Dendritic cell treated with granulocyte-macrophage colony-stimulating factor and Interleukin-4, amounts not matched to agents 40 ng/mL and 50 ng/mL, for 4 days (primary cell): ENCODE results near the gene ADAM8.

Source experiments
- H3K27ac Mint-ChIP-seq: one replicate; pipeline ENCODE4 v1.8.0; 2022; ENCODE audit warnings: mild to moderate bottlenecking, mixed read lengths
- H3K27me3 Mint-ChIP-seq: one replicate; pipeline ENCODE4 v1.8.0; 2022; ENCODE audit warnings: mild to moderate bottlenecking, mixed read lengths
- H3K36me3 Mint-ChIP-seq: one replicate; pipeline ENCODE4 v1.8.0; 2022; ENCODE audit warnings: low read depth, mixed read lengths
- H3K4me1 Mint-ChIP-seq: one replicate; pipeline ENCODE4 v1.8.0; 2022; ENCODE audit warnings: low read depth, mixed read lengths
- H3K4me3 Mint-ChIP-seq: one replicate; pipeline ENCODE4 v1.8.0; 2022; ENCODE audit warnings: mild to moderate bottlenecking, moderate library complexity, mixed read lengths
- H3K9me3 Mint-ChIP-seq: one replicate; pipeline ENCODE4 v1.8.0; 2022; ENCODE audit warnings: mixed read lengths
- intact Hi-C: fragments of 100-400 bp; cut with micrococcal nuclease; formaldehyde crosslinking; loops from one replicate; pipeline ENCODE4 v1.15.0; 2022

The ADAM8 gene

DNA sequence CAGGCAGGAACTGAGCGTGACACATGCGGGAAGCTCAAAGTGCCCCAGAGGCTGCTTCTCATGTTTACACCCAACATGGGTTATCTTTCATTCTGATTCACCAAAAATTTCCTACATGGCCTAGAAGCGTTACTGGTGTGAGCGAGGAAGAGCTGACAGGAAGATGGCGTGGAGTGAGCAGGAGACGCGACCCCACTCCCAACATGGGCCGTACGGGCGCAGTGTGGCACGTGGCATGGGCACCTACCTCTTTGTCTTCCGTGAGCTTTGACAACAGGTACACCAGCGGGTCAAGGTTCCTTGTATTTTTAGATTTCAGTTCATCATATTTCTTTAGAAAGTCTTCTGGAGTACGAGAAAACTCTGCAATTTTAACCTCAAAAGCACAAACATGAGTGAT lies 23.1 kb upstream of the ADAM8 start:
- Mint-ChIP-seq H3K27ac (no peak overlapping the region), H3K27me3 (no peaks in the 10 kb centered on the region), H3K9me3 (no peaks in the 10 kb centered on the region), H3K4me3 (no peak overlapping the region), H3K4me1 (peaks cover 39% of the 10 kb centered on the region), H3K36me3 (peaks cover 100% of the 10 kb centered on the region)
- intact Hi-C loops, result no loop called here

DNA sequence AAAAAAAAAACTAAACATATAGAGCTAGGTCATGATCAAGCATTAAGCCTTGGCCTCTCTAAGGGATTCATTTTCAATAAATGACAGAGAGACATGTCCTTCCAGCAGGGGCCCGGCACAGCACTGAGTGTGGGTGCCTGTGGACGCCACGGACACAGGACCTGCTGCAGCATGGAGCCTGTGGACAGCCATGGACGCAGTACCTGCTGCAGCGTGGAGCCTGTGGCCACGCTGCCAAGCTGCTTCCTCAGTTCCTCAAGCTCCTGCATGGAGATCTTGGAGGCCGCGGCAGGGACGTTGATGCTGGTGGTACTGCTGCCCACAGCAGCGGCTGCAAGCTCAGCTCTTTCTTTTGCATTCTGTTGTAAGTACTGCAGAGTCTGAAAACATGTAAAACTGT lies 22.6 kb upstream of the ADAM8 start:
- Mint-ChIP-seq H3K9me3 (no peaks in the 10 kb centered on the region), H3K27me3 (no peaks in the 10 kb centered on the region), H3K4me3 (no peak overlapping the region), H3K36me3 (peaks cover 100% of the 10 kb centered on the region), H3K4me1 (peaks cover 39% of the 10 kb centered on the region), H3K27ac (no peak overlapping the region)
- intact Hi-C loops, result no loop called here

DNA sequence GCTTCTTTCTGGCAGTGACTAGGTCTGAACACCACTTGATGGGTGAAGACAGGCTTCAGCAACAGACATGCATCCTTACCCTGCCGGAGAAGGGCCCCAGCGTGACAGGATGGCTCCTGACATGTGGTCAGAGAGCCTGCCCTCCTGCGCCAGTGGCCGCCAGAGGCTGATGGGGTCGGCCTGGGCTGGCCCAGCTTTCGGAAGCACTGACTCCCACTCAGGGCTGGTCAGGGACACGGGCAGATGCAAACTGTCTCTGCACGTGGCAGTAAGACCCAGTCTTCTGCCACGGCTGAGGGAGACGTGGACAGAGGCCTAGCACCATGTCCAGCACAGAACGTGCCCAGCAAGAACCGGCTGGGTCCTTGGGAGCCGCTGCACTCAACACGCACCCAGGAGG lies 21.8 kb upstream of the ADAM8 start:
- H3K9me3 Mint-ChIP-seq, result no peaks in the 10 kb centered on the region
- H3K4me3 Mint-ChIP-seq, result no peak overlapping the region
- no peak overlapping the region for H3K27ac Mint-ChIP-seq
- H3K36me3 Mint-ChIP-seq, result peaks cover 100% of the 10 kb centered on the region
- peaks cover 39% of the 10 kb centered on the region for H3K4me1 Mint-ChIP-seq
- intact Hi-C loops, result no loop called here
- no peaks in the 10 kb centered on the region for H3K27me3 Mint-ChIP-seq

- no peak overlapping the region for H3K4me3 Mint-ChIP-seq
- H3K9me3 Mint-ChIP-seq, result no peaks in the 10 kb centered on the region
- peaks cover 100% of the 10 kb centered on the region for H3K36me3 Mint-ChIP-seq
- H3K27ac Mint-ChIP-seq, result no peak overlapping the region
- intact Hi-C loops, result no loop called here
- no peaks in the 10 kb centered on the region for H3K27me3 Mint-ChIP-seq
- H3K4me1 Mint-ChIP-seq, result peaks cover 45% of the 10 kb centered on the region
These were observed 20.8 kb upstream of the ADAM8 start for GRCh38 chr10:133297504-133297903.

GRCh38 chr10:133295426-133296320 lies 19.0 kb upstream of the ADAM8 start:
- H3K4me3 Mint-ChIP-seq, result no peak overlapping the region
- H3K9me3 Mint-ChIP-seq, result no peaks in the 10 kb centered on the region
- intact Hi-C loops, result no loop called here
- no peak overlapping the region for H3K27ac Mint-ChIP-seq
- H3K36me3 Mint-ChIP-seq, result peaks cover 100% of the 10 kb centered on the region
- peaks cover 48% of the 10 kb centered on the region for H3K4me1 Mint-ChIP-seq
- H3K27me3 Mint-ChIP-seq, result no peaks in the 10 kb centered on the region

DNA sequence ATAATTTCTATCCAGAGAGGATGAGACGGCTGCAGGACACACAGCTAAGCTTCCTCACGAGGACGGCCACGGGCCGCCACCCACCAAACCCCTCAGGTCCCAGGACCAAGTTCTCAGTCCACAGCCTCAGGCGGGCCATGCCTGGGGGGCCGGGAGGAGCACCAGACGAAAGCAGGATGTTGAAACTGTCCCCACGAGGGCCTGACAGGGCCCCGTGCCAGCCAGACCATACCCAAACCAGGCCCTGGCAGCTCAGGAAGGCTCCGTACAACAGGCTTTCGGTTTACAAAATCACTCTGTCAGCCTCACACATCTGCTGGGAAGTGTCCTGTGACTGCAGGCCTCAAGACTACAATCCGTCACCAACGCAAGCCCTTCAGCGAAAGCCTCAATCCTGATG lies 17.5 kb upstream of the ADAM8 start:
- Mint-ChIP-seq H3K27me3 (no peaks in the 10 kb centered on the region), H3K27ac (peak overlapping the region; percentile 85), H3K9me3 (no peaks in the 10 kb centered on the region), H3K36me3 (peaks cover 100% of the 10 kb centered on the region), H3K4me1 (peaks cover 48% of the 10 kb centered on the region), H3K4me3 (no peak overlapping the region)
- intact Hi-C loops, result no loop called here

DNA sequence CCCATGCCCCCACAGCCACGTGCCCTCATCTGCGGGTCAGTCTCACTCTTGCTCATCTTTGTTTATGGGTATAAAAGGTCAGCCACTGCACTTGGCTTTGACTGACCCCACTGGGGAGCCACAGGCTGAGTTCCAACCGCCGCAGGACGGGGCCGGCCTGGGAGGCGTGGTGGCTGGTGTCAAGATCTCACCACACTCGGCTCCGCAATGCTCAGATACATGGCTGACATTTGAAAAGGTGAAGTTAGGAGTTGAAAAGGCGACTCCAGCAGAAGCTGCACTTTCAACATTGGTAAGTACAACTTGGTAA lies 17.1 kb upstream of the ADAM8 start:
- no peak overlapping the region for H3K4me3 Mint-ChIP-seq

DNA sequence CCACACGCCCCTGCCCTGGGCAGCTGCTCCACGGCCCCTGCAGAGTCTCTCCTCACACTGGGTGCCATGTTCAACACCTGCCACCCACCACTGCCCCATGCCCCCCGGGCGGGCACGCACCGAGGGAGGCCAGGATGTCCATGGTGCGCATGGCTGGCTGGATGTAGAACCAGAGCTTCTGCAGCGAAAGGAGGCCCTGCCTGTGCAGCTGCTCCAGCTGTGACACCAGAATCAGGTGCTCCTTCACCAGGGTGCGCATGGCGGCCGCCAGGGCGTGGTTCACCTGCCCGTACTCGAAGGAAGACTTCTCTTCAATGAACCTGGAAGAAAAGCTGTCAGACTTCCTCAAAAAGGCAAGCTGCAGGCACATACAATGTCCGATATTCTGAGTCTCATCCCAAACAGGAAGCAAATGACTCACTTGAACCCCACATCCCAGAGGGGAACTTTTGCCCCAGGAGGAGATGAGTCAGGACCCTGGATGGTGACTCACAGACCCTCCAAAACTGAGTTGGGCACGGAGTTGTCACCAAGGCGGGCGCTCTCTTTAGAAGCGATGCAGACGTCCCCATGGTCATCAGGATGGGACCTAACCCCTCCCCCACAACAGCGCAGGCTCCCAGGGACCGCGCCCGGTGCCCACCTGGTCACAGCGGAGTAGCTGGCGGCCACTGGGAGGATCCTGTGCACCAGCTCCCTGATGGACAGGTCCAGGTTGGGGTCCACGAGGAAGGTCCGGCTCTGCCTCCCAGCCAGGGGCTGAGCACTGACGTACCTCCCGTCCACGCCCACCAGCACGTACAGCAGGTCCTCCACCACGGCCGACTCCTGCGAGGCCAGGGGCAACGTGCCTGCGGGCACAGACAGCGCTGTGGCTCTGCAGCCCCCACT lies 16.5 kb upstream of the ADAM8 start:
- H3K4me1 Mint-ChIP-seq, result peaks cover 48% of the 10 kb centered on the region
- H3K36me3 Mint-ChIP-seq, result peaks cover 100% of the 10 kb centered on the region
- H3K27me3 Mint-ChIP-seq, result no peaks in the 10 kb centered on the region
- H3K27ac Mint-ChIP-seq, result peak overlapping the region; percentile 85
- H3K4me3 Mint-ChIP-seq, result no peak overlapping the region
- intact Hi-C loops, result no loop called here
- H3K9me3 Mint-ChIP-seq, result no peaks in the 10 kb centered on the region

More for the DNA sequence above, 17.1 kb upstream of the ADAM8 start:
- intact Hi-C loops, result no loop called here
- peaks cover 100% of the 10 kb centered on the region for H3K36me3 Mint-ChIP-seq
- peaks cover 48% of the 10 kb centered on the region for H3K4me1 Mint-ChIP-seq
- no peaks in the 10 kb centered on the region for H3K9me3 Mint-ChIP-seq
- H3K27me3 Mint-ChIP-seq, result no peaks in the 10 kb centered on the region
- peak overlapping the region; percentile 85 for H3K27ac Mint-ChIP-seq

GRCh38 chr10:133289761-133290160 lies 13.1 kb upstream of the ADAM8 start:
- intact Hi-C loops, result no loop called here
- no peaks in the 10 kb centered on the region for H3K9me3 Mint-ChIP-seq
- H3K36me3 Mint-ChIP-seq, result peaks cover 100% of the 10 kb centered on the region
- H3K27ac Mint-ChIP-seq, result no peak overlapping the region
- no peaks in the 10 kb centered on the region for H3K27me3 Mint-ChIP-seq
- H3K4me1 Mint-ChIP-seq, result peaks cover 31% of the 10 kb centered on the region
- no peak overlapping the region for H3K4me3 Mint-ChIP-seq

- intact Hi-C loops, result no loop called here
- no peak overlapping the region for H3K4me3 Mint-ChIP-seq
- H3K9me3 Mint-ChIP-seq, result no peaks in the 10 kb centered on the region
- peaks cover 13% of the 10 kb centered on the region for H3K4me1 Mint-ChIP-seq
- H3K27ac Mint-ChIP-seq, result no peak overlapping the region
- no peaks in the 10 kb centered on the region for H3K27me3 Mint-ChIP-seq
- H3K36me3 Mint-ChIP-seq, result peaks cover 100% of the 10 kb centered on the region
These were observed 11.3 kb upstream of the ADAM8 start for GRCh38 chr10:133287832-133288500.

DNA sequence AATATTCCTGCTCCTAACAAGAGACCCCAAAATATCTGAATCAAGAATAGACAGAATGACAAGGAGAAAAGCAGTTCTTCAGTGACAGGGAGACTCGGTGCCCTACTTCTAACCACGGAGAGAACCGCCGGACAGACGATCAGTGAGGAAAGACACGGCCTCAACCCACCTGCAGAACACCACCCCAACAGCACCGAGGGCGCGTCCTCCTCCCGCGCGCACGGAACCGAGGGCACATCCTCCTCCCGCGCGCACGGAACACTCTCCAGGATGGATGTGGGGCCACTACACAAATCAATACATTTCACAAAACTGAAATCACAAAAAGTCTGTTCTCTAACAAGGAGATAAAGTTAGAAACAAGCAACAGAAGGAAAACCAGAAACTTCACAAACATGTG lies 9.7 kb upstream of the ADAM8 start:
- no peaks in the 10 kb centered on the region for H3K9me3 Mint-ChIP-seq
- no peak overlapping the region for H3K4me3 Mint-ChIP-seq
- H3K4me1 Mint-ChIP-seq, result peaks cover 20% of the 10 kb centered on the region
- no peaks in the 10 kb centered on the region for H3K27me3 Mint-ChIP-seq
- intact Hi-C loops, result no loop called here
- H3K36me3 Mint-ChIP-seq, result peaks cover 100% of the 10 kb centered on the region
- no peak overlapping the region for H3K27ac Mint-ChIP-seq

- Mint-ChIP-seq H3K27ac (no peak overlapping the region), H3K36me3 (peaks cover 100% of the 10 kb centered on the region), H3K27me3 (no peaks in the 10 kb centered on the region), H3K4me1 (peaks cover 31% of the 10 kb centered on the region), H3K9me3 (no peaks in the 10 kb centered on the region), H3K4me3 (no peak overlapping the region)
- intact Hi-C loops, result no loop called here
These were observed 8.5 kb upstream of the ADAM8 start for GRCh38 chr10:133285217-133285616.

GRCh38 chr10:133283931-133284330 lies 7.3 kb upstream of the ADAM8 start:
- Mint-ChIP-seq H3K27me3 (no peaks in the 10 kb centered on the region), H3K4me3 (no peak overlapping the region), H3K4me1 (peaks cover 44% of the 10 kb centered on the region), H3K27ac (no peak overlapping the region), H3K9me3 (no peaks in the 10 kb centered on the region), H3K36me3 (peaks cover 100% of the 10 kb centered on the region)
- intact Hi-C loops, result no loop called here

GRCh38 chr10:133282846-133283390 lies 6.2 kb upstream of the ADAM8 start:
- peaks cover 99% of the 10 kb centered on the region for H3K36me3 Mint-ChIP-seq
- no peaks in the 10 kb centered on the region for H3K27me3 Mint-ChIP-seq
- peak overlapping the region; percentile 8 for H3K27ac Mint-ChIP-seq
- peaks cover 54% of the 10 kb centered on the region for H3K4me1 Mint-ChIP-seq
- no peak overlapping the region for H3K4me3 Mint-ChIP-seq
- intact Hi-C loops, result no loop called here
- H3K9me3 Mint-ChIP-seq, result no peaks in the 10 kb centered on the region
